Skeletal muscle tissue (tissue), 4 donors: ENCODE measurements around the gene MSANTD3. TPM values are rescaled to one million over a fixed set of nuclear protein-coding genes. Genes with fewer than 3 reads are reported as not detected.

Experiments
- H3K27ac ChIP-seq: one replicate; pipeline ENCODE4 v1.7.0; 2013; ENCODE audit warnings: mild to moderate bottlenecking, low read depth, low read length, inconsistent platforms
- H3K27me3 ChIP-seq, 3 donors: one replicate each; pipeline ENCODE4 v1.7.0; 2013; ENCODE audit warnings: low read length in 3 of 3; ENCODE audit not compliant: control insufficient read depth in 3 of 3, insufficient read depth in 3 of 3
- H3K36me3 ChIP-seq, 3 donors: one replicate each; pipeline ENCODE4 v1.7.0; 2013; ENCODE audit warnings: low read length in 3 of 3; ENCODE audit not compliant: control insufficient read depth in 3 of 3, insufficient read depth in 3 of 3
- H3K4me1 ChIP-seq, 3 donors: one replicate each; pipeline ENCODE4 v1.7.0; 2013; ENCODE audit warnings: low read length in 3 of 3, mild to moderate bottlenecking in 3 of 3; ENCODE audit not compliant: control insufficient read depth in 3 of 3, insufficient read depth in 3 of 3
- H3K4me3 ChIP-seq, 3 donors: one replicate each; pipeline ENCODE4 v1.7.0; 2013; ENCODE audit warnings: low read length in 3 of 3
- H3K9ac ChIP-seq, 3 donors: one replicate each; pipeline ENCODE4 v1.7.0; 2013; ENCODE audit warnings: low read length in 3 of 3, mild to moderate bottlenecking in 3 of 3, moderate library complexity in 2 of 3, low read depth in 1 of 3
- H3K9me3 ChIP-seq, 3 donors: one replicate each; pipeline ENCODE4 v1.7.0; 2013; ENCODE audit warnings: low read length in 3 of 3; ENCODE audit not compliant: control insufficient read depth in 3 of 3
- total RNA-seq: library from RNA; depleted of rRNA; stranded (reverse); fragments of >200 nt; gene quantifications from one replicate; pipeline ENCODE4 v1.2.3, GENCODE V29; 2014
- donor health status: Osteomylitis.

Gene MSANTD3
- total RNA-seq, 1 donor from 2014 or later, result 15.7 TPM

- no peaks in the 10 kb centered on the region for H3K36me3 ChIP-seq
- H3K27ac ChIP-seq, result no peak overlapping the region
- H3K9ac ChIP-seq, result peak overlapping the region in 2 of 3 donors; percentile 45 to 57
- no peaks in the 10 kb centered on the region for H3K9me3 ChIP-seq
- H3K4me3 ChIP-seq, result peak overlapping the region; percentile 38 to 73 (median 65)
- H3K27me3 ChIP-seq, result peaks cover 0 to 4% (median 0%) of the 10 kb centered on the region in 3 donors
- H3K4me1 ChIP-seq, result peaks cover 0 to 14% (median 4%) of the 10 kb centered on the region in 3 donors
These were observed 46.5 kb downstream of the MSANTD3 start for GRCh38 chr9:100473276-100474081.

GRCh38 chr9:100474082-100474923 is 47.4 kb downstream of the MSANTD3 start:
- peak overlapping the region in 1 of 3 donors; percentile 65 for H3K4me3 ChIP-seq
- H3K9ac ChIP-seq, result no peak overlapping the region
- no peak overlapping the region for H3K27ac ChIP-seq
- H3K27me3 ChIP-seq, result peaks cover 0 to 4% (median 0%) of the 10 kb centered on the region in 3 donors
- peaks cover 0 to 7% (median 0%) of the 10 kb centered on the region in 3 donors for H3K4me1 ChIP-seq
- no peaks in the 10 kb centered on the region for H3K36me3 ChIP-seq
- H3K9me3 ChIP-seq, result no peaks in the 10 kb centered on the region

- Histone ChIP-seq H3K36me3 (no peaks in the 10 kb centered on the region), H3K4me1 (peaks cover 0 to 7% (median 0%) of the 10 kb centered on the region in 3 donors), H3K9me3 (no peaks in the 10 kb centered on the region), H3K4me3 (no peak overlapping the region), H3K27me3 (peaks cover 0 to 4% (median 0%) of the 10 kb centered on the region in 3 donors), H3K9ac (no peak overlapping the region), H3K27ac (no peak overlapping the region)
These were observed 48.0 kb downstream of the MSANTD3 start for GRCh38 chr9:100474924-100475276.

GRCh38 chr9:100477241-100477640 is 50.3 kb downstream of the MSANTD3 start:
- no peaks in the 10 kb centered on the region for H3K9me3 ChIP-seq
- H3K27ac ChIP-seq, result no peak overlapping the region
- H3K36me3 ChIP-seq, result no peaks in the 10 kb centered on the region
- peaks cover 0 to 4% (median 0%) of the 10 kb centered on the region in 3 donors for H3K27me3 ChIP-seq
- no peak overlapping the region for H3K9ac ChIP-seq
- H3K4me1 ChIP-seq, result peaks cover 0 to 7% (median 0%) of the 10 kb centered on the region in 3 donors
- no peak overlapping the region for H3K4me3 ChIP-seq

- Histone ChIP-seq H3K27ac (no peak overlapping the region), H3K9ac (no peak overlapping the region), H3K36me3 (no peaks in the 10 kb centered on the region), H3K27me3 (peaks cover 0 to 4% (median 0%) of the 10 kb centered on the region in 3 donors), H3K4me1 (peaks cover 0 to 7% (median 0%) of the 10 kb centered on the region in 3 donors), H3K9me3 (no peaks in the 10 kb centered on the region), H3K4me3 (no peak overlapping the region)
These were observed 51.2 kb downstream of the MSANTD3 start for GRCh38 chr9:100478192-100478591.

GRCh38 chr9:100479820-100480219 is 52.9 kb downstream of the MSANTD3 start:
- H3K9ac ChIP-seq, result no peak overlapping the region
- H3K36me3 ChIP-seq, result no peaks in the 10 kb centered on the region
- H3K27me3 ChIP-seq, result no peaks in the 10 kb centered on the region
- no peak overlapping the region for H3K27ac ChIP-seq
- no peak overlapping the region for H3K4me3 ChIP-seq
- H3K9me3 ChIP-seq, result no peaks in the 10 kb centered on the region
- H3K4me1 ChIP-seq, result no peaks in the 10 kb centered on the region

GRCh38 chr9:100485196-100485595 is 58.3 kb downstream of the MSANTD3 start:
- H3K9ac ChIP-seq, result no peak overlapping the region
- no peaks in the 10 kb centered on the region for H3K4me1 ChIP-seq
- H3K36me3 ChIP-seq, result no peaks in the 10 kb centered on the region
- H3K27me3 ChIP-seq, result no peaks in the 10 kb centered on the region
- H3K27ac ChIP-seq, result no peak overlapping the region
- H3K9me3 ChIP-seq, result no peaks in the 10 kb centered on the region
- no peak overlapping the region for H3K4me3 ChIP-seq

- H3K4me3 ChIP-seq, result no peak overlapping the region
These were observed 59.7 kb downstream of the MSANTD3 start for GRCh38 chr9:100486479-100487176.

GRCh38 chr9:100488177-100488576 is 61.2 kb downstream of the MSANTD3 start:
- no peak overlapping the region for H3K27ac ChIP-seq
- no peaks in the 10 kb centered on the region for H3K4me1 ChIP-seq
- no peaks in the 10 kb centered on the region for H3K36me3 ChIP-seq
- H3K27me3 ChIP-seq, result no peaks in the 10 kb centered on the region
- no peak overlapping the region for H3K4me3 ChIP-seq
- H3K9me3 ChIP-seq, result no peaks in the 10 kb centered on the region
- no peak overlapping the region for H3K9ac ChIP-seq

More at GRCh38 chr9:100486479-100487176, 59.7 kb downstream of the MSANTD3 start:
- Histone ChIP-seq H3K9me3 (no peaks in the 10 kb centered on the region), H3K27ac (no peak overlapping the region), H3K36me3 (no peaks in the 10 kb centered on the region), H3K27me3 (no peaks in the 10 kb centered on the region), H3K4me1 (no peaks in the 10 kb centered on the region), H3K9ac (no peak overlapping the region)
